DMS 273 (cell line): ENCODE results near the gene ITGAE.
A peak's percentile ranks its signal among the peaks of the same experiment; 100 is the strongest.
"Not testable (repeated sequence)": the region's sequence is repeated elsewhere in the genome, so short reads cannot be mapped to it uniquely, and the experiment has no call there.

Experiments used
- DNase-seq: peaks from one replicate; lab custom pipeline; 2025; ENCODE audit not compliant: unreplicated experiment; lab: John Stamatoyannopoulos, UW

The ITGAE gene, protein sequence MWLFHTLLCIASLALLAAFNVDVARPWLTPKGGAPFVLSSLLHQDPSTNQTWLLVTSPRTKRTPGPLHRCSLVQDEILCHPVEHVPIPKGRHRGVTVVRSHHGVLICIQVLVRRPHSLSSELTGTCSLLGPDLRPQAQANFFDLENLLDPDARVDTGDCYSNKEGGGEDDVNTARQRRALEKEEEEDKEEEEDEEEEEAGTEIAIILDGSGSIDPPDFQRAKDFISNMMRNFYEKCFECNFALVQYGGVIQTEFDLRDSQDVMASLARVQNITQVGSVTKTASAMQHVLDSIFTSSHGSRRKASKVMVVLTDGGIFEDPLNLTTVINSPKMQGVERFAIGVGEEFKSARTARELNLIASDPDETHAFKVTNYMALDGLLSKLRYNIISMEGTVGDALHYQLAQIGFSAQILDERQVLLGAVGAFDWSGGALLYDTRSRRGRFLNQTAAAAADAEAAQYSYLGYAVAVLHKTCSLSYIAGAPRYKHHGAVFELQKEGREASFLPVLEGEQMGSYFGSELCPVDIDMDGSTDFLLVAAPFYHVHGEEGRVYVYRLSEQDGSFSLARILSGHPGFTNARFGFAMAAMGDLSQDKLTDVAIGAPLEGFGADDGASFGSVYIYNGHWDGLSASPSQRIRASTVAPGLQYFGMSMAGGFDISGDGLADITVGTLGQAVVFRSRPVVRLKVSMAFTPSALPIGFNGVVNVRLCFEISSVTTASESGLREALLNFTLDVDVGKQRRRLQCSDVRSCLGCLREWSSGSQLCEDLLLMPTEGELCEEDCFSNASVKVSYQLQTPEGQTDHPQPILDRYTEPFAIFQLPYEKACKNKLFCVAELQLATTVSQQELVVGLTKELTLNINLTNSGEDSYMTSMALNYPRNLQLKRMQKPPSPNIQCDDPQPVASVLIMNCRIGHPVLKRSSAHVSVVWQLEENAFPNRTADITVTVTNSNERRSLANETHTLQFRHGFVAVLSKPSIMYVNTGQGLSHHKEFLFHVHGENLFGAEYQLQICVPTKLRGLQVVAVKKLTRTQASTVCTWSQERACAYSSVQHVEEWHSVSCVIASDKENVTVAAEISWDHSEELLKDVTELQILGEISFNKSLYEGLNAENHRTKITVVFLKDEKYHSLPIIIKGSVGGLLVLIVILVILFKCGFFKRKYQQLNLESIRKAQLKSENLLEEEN

DNA sequence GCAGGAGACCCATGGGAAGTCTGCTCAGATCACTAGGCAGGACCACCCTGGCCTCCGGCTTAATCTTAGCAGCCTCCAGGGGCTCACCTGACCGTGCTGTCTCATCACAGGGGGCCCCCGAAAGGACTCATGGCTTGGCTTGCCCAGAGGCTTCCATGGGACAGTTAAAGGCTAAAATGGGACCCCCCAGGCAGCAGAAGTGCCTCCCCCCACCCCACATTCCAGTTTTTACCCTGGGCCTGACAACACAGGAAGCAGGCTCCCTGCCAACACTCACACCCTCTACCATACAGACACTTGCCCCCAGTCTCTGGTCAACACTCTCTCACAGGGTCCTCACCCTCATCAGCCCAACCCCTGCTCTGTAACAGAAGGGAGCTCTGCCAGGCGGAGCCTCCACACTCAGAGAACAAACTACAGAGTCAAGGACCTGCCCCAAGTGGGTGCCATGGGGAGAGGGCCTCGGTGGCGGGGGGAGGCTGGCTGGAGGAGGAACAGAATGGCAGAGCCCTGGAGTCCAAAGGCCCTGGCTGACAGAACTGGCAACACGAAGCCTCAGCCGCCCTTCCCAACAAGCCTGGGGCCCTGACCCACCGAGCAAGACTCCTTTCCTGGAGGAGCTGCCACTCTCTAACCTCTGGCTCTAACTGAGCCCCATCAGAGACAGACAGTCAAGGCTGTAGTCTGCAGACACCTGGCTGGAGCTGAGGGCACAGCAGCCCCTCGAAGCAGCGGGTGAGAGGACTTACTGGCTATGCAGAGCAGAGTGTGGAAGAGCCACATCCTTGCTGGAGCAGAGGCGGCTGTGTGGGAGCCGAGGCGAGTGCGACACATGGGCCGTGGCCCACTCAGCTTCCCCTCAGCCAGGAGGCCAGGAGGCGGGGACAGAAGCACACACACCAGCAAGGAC lies at the start of gene ITGAE:
Gene ITGAE, minus strand, starts transcription at position 827 of the 910 bp plus-strand sequence. Its CDS starts 44 bp downstream, at position 783.
- no peak for DNase-seq

DNA sequence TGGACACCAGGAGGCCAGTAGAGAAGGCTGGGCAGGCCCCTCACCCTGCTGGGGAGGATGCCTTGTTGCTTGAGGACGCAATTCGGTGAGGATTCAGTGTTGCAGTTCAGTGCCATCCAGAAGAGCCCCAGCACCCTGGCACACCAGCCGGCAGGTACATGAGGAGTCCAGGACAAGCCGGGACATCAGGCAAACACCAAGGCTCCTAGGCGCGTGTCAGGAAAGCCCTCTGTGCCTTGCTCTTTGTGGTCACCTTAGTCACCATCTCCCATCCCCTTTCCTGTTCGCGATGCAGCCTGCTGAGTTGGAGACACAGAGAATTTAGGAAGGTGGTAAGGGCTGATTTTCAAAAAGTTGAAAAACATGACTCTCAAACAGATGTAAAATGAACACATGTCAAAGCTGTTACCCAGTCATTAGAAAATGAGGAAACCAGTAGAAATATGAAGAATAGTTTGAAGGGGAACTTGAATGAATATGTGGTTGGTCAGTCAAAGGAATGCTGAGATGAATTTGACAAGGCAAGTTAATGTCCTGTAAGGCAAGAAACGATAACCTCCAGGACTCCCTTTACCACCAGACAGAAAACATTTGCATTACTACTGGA lies 47.3 kb upstream of the ITGAE start:
- DNase-seq = no peak

DNA sequence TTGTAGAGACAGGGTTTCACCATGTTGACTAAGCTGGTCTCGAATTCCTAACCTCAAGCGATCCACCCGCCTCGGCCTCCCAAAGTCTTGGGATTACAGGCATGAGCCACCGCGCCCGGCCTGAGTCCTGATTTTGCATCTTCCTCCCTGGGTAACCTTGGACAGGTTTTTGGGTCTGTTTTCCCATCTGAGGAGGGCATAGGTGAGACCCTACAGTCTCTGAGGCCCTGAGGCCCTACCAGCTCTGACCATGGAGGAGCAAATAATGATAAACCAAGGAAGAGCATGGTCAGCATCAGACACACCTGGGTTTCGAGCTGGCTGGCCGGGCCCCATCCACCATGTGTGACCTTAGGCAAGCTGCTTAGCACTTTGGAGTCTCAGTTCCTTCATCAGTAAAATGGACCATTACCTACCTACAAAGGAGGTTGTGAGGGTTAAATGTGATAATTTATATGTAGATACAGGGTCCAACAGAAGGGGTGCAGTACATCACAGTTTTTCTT lies 46.2 kb upstream of the ITGAE start:
- no peak for DNase-seq

DNA sequence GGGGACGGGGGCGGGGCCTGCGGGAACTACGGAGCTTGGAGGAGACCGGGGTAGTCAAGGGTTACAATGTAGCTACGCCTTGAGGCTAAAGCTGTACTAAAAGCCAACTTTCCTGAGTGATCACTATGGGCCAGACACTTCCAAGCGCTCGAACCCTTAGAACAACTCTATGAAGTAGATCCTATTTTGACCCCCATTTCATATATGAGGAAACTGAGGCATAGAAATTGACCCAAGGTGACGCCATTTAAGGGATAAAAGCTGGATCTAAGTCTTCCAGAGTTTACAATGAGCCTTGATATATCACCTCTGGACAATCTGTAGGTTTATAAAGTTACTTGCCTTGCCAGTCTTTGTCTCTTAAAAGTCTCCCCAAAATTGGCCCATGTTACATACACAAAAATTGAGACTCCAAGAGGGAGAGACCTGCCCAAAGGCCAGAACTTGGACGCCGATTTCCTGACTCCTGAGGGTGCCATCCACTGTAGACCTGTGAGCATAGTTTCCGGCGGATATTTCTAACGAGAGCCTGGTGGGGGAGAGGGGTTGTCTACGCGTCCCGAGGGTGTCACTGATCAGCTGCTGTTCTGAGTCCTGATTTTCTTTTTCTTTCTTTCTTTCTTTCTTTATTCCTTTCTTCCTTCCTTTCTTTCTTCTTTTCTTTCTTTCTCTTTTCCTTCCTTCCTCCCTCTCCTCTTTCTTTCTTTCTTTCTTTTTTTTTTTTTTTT lies 45.6 kb upstream of the ITGAE start:
- DNase-seq = no peak

DNA sequence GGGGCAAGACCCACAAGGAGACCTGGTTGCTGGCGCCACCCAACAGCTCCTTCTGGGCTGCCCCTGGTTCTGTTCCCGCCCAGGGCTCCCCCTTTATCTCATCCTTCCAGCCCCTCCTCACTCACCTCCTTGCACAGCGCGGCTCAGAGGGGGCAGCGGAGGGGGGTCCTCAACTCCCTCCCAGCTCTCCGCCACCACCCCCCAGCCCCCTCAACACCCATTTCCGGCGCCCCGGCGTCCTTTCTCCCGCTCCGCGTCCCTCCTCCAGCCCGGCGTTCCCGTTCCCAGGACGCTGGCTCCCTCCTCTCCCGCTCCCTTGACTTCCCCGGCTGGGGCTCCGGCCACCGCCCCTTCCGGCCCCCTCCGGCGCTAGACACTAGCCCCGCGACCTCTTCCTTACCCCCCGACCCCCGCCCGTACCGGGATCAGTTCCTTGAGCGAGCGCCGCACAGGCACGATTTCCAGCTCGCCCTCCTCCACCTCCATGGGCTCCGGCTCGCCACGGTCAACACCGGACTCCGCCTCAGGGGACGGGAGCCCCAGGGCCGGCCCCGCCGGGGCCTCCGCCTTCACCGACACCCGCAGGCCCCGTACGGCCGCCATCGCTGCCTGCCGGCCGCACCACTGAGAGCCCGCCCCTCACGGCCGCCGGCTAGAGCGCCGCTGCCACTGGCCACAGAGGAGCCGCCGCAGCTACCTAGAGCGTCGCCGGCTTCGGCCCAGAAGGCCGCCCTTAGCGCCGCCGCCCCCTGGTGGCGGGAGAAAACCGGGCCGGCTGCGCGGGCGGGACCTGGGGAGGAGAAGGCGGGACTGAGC lies 44.8 kb upstream of the ITGAE start, which contains the start of gene NCBP3:
Gene NCBP3, minus strand, starts transcription at position 626 of the 816 bp plus-strand sequence. Its CDS starts 23 bp downstream, at position 603.
- peak; percentile 96 for DNase-seq

DNA sequence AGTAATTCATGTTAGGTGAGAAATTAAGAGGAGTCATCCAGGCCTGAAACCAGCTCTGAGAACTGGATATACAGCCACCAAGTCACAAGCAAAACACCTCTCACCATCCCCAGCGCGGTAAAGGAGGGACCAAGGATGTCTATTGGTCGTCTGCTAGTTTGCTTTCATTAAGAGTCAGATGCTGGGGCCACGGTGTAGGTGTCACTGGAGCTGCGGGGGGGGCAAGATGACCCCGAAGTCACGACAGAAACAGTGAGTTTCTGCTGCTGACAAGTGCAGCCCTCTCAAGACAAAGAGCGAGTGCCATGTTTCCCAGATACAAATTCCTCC lies 44.3 kb upstream of the ITGAE start:
- no peak for DNase-seq

DNA sequence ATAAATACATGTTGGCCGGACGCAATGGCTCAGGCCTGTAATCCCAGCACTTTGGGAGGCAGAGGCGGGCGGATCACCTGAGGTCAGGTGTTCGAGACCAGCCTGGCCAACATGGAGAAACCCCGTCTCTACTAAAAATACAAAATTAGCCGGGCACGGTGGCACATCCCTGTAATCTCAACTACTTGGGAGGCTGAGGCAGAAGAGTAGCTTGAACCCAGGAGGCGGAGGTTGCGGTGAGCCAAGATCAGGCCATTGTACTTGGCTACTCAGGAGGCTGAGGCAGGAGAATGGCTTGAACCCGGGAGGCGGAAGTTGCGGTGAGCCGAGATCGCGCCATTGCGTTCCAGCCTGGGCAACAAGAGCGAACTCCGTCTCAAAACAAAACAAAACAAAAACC lies 43.6 kb upstream of the ITGAE start:
- not testable (repeated sequence) for DNase-seq

DNA sequence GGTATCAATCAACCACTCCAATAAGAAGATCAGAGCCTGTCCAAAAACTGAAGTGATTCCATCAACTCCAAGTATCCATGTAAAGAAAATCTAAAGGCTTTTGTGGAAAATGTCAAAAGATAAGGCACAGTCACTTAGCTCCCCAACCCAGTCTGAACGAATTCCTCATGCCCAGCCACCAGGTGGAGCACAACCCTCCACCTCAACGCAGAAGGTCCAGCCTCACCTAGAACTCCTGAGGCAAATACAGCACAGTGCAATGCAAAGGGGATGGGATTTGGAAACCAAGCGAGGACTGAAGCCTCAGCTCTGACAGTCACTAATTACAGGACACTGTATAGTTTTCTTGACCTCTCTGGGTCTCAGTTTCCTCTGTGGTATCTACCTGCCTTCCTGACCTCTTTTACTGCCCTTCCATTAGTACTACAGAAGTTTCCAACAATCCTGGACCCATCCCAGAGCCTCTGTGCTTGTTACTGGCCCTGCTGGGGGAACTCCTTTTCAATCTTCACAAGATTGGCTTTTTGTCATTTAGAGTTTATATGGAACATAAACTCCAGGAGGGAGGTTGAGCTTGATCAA lies 43.0 kb upstream of the ITGAE start:
- DNase-seq = peak; percentile 64

DNA sequence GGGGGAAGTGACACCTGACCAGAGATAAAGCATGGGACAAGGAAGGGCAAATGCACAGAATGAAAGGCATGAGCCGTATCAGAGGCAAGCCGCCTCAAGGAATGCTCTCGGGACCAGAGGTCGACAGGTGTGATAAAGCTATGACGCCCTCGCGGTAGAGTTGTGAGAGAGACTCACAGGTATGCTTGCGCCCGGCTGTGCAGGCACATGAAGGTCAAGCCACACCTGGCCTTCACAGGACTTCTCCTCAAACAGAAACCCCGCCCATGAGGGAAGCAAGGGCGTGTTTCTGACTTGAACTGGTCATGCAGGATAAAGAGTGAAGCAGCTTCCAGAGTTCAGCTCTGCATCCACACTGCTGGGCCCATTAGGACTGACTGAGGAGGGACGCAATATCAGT lies 37.2 kb upstream of the ITGAE start:
- DNase-seq = no peak

DNA sequence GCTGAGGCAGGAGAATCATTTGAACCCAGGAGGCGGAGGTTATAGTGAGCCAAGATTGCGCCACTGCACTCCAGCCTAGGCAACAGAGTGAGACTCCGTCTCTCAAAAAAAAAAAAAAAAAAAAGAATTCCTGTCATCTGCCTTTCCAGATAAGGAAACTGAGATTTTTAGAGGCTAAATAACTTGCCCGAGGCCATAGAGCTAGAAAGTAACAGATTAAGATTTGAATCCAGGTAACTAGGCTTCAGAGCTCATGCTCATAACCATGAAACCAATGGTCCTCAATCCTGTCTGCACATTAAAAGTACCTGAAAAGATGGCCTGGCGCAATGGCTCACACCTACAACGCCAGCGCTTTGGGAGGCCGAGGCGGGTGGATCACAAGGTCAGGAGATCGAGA lies 35.6 kb upstream of the ITGAE start:
- no peak for DNase-seq

DNA sequence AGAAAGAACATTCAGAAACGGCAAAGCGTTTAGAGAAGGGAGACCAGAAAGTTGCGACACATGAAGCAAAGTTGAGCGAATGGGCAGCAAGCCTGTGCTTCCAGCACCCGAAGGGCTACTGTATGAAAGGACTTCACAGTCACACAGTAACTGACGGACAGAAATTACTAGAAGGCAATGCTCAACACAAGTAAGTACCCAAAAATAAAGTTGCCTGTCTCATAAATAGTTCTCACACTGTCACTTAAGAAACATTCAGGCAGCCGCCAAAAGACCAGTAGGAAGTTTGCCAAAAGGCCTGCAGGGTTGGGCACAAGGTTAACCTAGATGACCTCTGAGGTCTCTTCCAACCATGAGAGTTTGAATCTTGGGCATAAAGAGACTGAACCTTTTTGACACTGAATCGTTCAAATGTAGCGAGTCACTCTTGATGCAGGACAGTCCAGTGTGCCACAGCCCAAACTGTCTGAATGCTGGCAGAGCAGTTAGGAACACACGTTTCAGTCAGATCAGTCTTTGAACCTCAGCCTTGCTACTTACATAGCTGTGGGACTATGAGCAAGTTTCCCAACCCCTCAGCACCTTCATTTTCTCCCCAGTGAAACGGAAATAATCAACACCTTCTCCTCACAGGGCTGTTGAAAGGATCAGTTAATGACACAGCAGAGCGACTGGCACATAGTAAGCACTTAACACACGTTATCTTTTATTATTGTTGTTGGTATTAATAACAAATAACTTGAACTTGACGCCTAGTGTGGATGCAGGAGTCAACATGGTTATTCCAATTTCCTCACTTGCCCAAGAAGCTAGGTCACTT lies 34.6 kb upstream of the ITGAE start:
- DNase-seq = no peak

DNA sequence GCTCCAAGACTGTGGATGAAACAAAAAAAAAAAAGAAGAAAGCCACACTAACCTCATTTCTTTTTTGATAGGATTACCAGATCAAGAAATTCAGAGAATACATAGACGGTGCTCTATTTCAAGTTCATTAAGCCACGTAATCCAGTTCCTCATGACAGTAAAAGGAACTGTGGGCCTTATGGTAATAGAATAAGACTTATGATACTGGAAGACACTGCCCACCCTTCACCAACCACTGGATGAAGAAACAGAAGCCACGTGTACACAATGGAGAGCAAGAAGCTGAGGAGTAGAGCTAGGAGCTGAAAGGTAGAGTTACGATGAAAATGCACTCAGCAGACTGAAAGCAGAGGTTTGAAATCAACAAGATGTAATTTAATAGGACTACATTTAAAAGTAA lies 33.8 kb upstream of the ITGAE start:
- no peak for DNase-seq

DNA sequence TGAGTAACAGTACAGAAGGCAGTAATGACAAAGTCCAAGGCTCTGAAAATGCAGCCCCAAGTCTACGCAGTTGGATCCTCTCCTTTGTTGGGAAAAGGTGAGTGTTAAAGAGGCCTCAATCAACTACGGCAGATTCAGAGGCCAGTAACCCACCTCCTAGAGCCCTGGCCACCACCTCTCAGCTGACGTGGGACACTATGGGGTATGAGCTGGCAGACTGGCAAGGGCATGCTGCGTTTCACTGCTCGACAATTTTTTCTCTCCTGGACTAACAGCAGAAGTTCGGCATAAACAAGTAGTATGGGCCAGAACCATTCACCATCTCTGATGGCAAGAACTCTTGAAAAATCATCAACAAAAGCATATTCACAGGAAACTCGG lies 27.9 kb upstream of the ITGAE start:
- DNase-seq = no peak

DNA sequence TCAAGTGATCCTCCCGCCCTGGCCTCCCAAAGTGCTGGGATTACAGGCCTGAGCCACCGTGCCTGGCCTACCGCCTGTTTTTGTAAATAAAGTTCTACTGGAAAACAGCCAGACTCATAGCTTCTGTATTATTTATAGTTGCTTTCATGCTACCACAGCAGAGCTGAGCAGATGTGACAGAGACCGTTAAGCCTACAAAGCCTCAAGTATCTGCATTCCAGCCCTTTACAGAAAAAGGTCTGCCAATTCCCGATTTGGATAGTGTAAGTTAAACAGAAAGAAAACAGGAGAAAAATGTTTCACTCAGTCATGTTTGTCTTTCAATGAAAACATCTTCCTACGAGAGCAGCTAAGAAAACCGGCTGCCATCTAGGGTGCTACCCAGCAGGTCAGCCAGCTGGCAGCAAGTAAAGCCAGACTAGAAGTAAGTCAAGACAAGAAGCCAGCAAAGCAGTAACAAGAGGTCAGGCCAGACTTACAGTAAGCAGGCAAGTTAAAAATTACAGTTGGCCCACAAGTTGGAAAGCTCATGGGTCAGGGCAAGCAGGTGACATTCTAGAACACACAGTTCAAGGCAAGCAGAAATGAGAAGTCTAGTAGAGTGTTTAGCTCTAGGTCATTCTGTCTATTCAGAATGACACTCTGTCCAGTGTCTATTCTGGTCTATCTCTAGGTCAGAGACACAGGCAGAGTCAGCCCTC lies 27.3 kb upstream of the ITGAE start:
- DNase-seq = peak; percentile 38

DNA sequence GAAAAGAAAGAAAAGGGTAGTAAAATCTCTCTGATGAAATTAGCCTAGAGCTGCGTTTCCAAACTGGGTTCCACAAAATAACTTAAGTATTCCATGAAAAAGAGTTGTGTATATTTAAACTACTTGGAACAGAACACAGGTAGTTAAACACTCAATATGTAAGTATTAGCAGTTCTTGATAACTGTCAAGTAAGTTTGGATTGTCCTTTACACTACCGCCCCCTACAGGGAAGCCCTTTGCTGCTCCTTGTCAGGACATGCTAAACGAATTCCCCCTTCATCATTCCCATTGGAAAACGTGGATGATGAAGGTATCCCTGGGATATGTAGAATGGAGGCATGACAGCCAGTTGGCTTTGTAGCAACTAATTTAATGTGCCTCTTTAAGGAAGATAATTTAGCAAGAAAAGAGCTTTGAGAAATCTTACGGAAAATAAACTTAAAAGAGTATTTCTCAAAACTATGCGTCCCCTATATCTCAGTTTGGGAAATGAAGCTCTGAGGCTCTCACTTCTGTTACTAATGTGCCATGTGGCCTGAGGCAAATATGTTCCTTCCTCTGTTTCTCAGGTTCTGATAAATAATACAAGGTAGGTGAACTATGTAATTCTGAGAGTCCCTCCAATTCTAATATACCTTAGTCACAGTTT lies 26.3 kb upstream of the ITGAE start:
- DNase-seq = peak; percentile 74

DNA sequence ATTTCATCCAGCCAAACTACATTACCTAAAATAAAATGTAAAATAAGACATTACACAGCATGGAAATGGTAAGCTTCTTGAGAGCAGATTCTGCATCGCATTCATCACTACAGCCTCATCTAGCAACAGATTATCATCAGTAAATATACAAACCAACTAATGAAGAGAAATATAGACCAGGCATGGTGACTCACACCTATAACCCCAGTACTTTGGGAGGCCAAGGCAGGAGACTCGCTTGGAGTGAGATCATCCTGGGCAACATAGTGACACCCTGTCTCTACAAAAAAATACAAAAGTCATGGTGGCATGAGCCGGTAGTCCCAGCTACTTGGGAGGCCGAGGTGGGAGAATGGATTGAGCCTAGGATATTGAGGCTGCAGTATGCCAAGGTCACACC lies 25.2 kb upstream of the ITGAE start:
- no peak for DNase-seq
